ENCODE results near the gene MDFIC2. TPM values are rescaled to one million over a fixed set of nuclear protein-coding genes. Genes with fewer than 3 reads are reported as not detected.

The MDFIC2 gene
- total RNA-seq, 2 experiments from 2014 or later, result not detected

- POLR2A ChIA-PET, result no interaction called here
Measured at GRCh38 chr3:70245746-70246525, 66.5 kb downstream of the MDFIC2 start.

GRCh38 chr3:70244422-70244821 lies 68.0 kb downstream of the MDFIC2 start:
- Histone ChIP-seq H3K9me2 (ENCODE audit: insufficient read depth, low read length) (no peaks in the 10 kb centered on the region), H2AFZ (ENCODE audit: low read length) (no peak overlapping the region), H3K79me2 (ENCODE audit: insufficient read depth, low read depth, low read length) (no peaks in the 10 kb centered on the region), H3K4me3 (ENCODE audit: low read depth, low read length, poor library complexity, severe bottlenecking) (no peak overlapping the region), H3K36me3 (ENCODE audit: insufficient read depth, low read length) (no peaks in the 10 kb centered on the region), H3K4me1 (ENCODE audit: insufficient read depth, low read length, poor library complexity, severe bottlenecking) (no peaks in the 10 kb centered on the region), H3K27ac (ENCODE audit: low read depth, low read length, poor library complexity, severe bottlenecking) (no peak overlapping the region), H3K4me2 (ENCODE audit: low read length) (no peak overlapping the region), H4K20me1 (ENCODE audit: insufficient read depth, low read length) (no peaks in the 10 kb centered on the region), H3K9me3 (ENCODE audit: low read length) (no peaks in the 10 kb centered on the region)
- ChIA-PET POLR2A (no interaction called here), CTCF (ENCODE audit: unreplicated experiment) (no interaction called here)
- no peak for DNase-seq (ENCODE audit: low spot score)
- TF ChIP-seq EZH2phosphoT487 (IDR thresholded peaks at IDR 0.05; ENCODE audit: borderline replicate concordance, low read depth, low read length), result no peak
- TF ChIP-seq, protein P1, sequence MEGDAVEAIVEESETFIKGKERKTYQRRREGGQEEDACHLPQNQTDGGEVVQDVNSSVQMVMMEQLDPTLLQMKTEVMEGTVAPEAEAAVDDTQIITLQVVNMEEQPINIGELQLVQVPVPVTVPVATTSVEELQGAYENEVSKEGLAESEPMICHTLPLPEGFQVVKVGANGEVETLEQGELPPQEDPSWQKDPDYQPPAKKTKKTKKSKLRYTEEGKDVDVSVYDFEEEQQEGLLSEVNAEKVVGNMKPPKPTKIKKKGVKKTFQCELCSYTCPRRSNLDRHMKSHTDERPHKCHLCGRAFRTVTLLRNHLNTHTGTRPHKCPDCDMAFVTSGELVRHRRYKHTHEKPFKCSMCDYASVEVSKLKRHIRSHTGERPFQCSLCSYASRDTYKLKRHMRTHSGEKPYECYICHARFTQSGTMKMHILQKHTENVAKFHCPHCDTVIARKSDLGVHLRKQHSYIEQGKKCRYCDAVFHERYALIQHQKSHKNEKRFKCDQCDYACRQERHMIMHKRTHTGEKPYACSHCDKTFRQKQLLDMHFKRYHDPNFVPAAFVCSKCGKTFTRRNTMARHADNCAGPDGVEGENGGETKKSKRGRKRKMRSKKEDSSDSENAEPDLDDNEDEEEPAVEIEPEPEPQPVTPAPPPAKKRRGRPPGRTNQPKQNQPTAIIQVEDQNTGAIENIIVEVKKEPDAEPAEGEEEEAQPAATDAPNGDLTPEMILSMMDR (conservative IDR thresholded peaks at IDR 0.05; ENCODE audit: low read length), result no peak
- no TSS peak for BruUV-seq (replicated peaks)
- intact Hi-C loops (cut with micrococcal nuclease; ENCODE audit: unreplicated experiment), result no loop called here

More at GRCh38 chr3:70245746-70246525, 66.5 kb downstream of the MDFIC2 start:
- no peak overlapping the region for H3K4me3 ChIP-seq (ENCODE audit: low read depth, low read length, poor library complexity, severe bottlenecking)
- no peak overlapping the region for H2AFZ ChIP-seq (ENCODE audit: low read length)
- H3K27ac ChIP-seq (ENCODE audit: low read depth, low read length, poor library complexity, severe bottlenecking), result no peak overlapping the region
- no peak for DNase-seq (ENCODE audit: low spot score)
- no peak overlapping the region for H3K4me2 ChIP-seq (ENCODE audit: low read length)
- H3K9me2 ChIP-seq (ENCODE audit: insufficient read depth, low read length), result no peaks in the 10 kb centered on the region
- no peaks in the 10 kb centered on the region for H3K9me3 ChIP-seq (ENCODE audit: low read length)
- no peak for TF ChIP-seq EZH2phosphoT487 (IDR thresholded peaks at IDR 0.05; ENCODE audit: borderline replicate concordance, low read depth, low read length)
- TF ChIP-seq, protein P1 (conservative IDR thresholded peaks at IDR 0.05; ENCODE audit: low read length), result no peak
- BruUV-seq (replicated peaks), result no TSS peak
- no peaks in the 10 kb centered on the region for H3K79me2 ChIP-seq (ENCODE audit: insufficient read depth, low read depth, low read length)
- intact Hi-C loops (cut with micrococcal nuclease; ENCODE audit: unreplicated experiment), result loop anchor here (5.0 kb wide), 1 partner anchor 111 kb away; no protein-coding TSS in a partner anchor
- no peaks in the 10 kb centered on the region for H3K4me1 ChIP-seq (ENCODE audit: insufficient read depth, low read length, poor library complexity, severe bottlenecking)
- H3K36me3 ChIP-seq (ENCODE audit: insufficient read depth, low read length), result no peaks in the 10 kb centered on the region
- no peaks in the 10 kb centered on the region for H4K20me1 ChIP-seq (ENCODE audit: insufficient read depth, low read length)
- CTCF ChIA-PET (ENCODE audit: unreplicated experiment), result no interaction called here

DNA sequence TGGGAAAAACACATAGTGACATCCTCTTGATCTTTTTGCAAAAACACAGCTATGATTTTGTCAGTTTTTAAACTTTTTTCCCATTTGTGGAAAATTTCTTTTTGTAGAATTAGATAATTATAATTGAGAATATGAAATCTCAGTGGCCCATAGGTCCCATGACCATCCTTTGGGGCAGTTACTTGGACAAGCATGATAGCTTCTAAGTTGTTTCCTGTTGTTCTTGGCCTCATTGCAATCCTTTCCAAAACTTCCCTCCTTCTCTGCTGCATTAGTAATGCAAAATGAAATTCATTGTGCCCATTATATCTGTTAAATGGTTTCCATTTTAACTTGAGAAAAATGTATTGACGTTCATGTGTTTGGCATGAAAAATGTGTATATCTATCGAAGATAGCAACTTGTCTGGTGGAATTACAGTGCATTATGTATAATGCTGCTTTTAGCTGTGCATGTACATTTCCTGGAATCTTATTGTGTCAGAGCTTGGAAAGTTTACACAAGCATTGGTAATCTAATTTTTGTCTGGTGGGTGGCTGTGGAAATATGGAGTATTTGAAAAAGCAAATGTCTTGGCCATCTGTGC lies 70.0 kb downstream of the MDFIC2 start:
- H3K4me3 ChIP-seq (ENCODE audit: low read depth, low read length, poor library complexity, severe bottlenecking), result no peak overlapping the region
- no TSS peak for BruUV-seq (replicated peaks)
- H3K79me2 ChIP-seq (ENCODE audit: insufficient read depth, low read depth, low read length), result no peaks in the 10 kb centered on the region
- no peaks in the 10 kb centered on the region for H3K36me3 ChIP-seq (ENCODE audit: insufficient read depth, low read length)
- H3K9me2 ChIP-seq (ENCODE audit: insufficient read depth, low read length), result no peaks in the 10 kb centered on the region
- H2AFZ ChIP-seq (ENCODE audit: low read length), result no peak overlapping the region
- H3K4me1 ChIP-seq (ENCODE audit: insufficient read depth, low read length, poor library complexity, severe bottlenecking), result no peaks in the 10 kb centered on the region
- ChIA-PET POLR2A (no interaction called here), CTCF (ENCODE audit: unreplicated experiment) (no interaction called here)
- no peak overlapping the region for H3K27ac ChIP-seq (ENCODE audit: low read depth, low read length, poor library complexity, severe bottlenecking)
- no peak for DNase-seq (ENCODE audit: low spot score)
- no peaks in the 10 kb centered on the region for H3K9me3 ChIP-seq (ENCODE audit: low read length)
- TF ChIP-seq, protein P1 (conservative IDR thresholded peaks at IDR 0.05; ENCODE audit: low read length), result no peak
- TF ChIP-seq EZH2phosphoT487 (IDR thresholded peaks at IDR 0.05; ENCODE audit: borderline replicate concordance, low read depth, low read length), result no peak
- intact Hi-C loops (cut with micrococcal nuclease; ENCODE audit: unreplicated experiment), result no loop called here
- H4K20me1 ChIP-seq (ENCODE audit: insufficient read depth, low read length), result no peaks in the 10 kb centered on the region
- no peak overlapping the region for H3K4me2 ChIP-seq (ENCODE audit: low read length)

Data from OCI-LY7 (cell line).